Lung (tissue), 12 donors: ENCODE data around the gene COL1A1. TPM values are rescaled to one million over a fixed set of nuclear protein-coding genes. Genes with fewer than 3 reads are reported as not detected.

ENCODE experiments used
- ATAC-seq: fragments of 200-7000 bp; cut with Tn5 transposase; one replicate; pipeline ENCODE4 v1.9.1; 2020; ENCODE audit warnings: moderate number of reproducible peaks; ENCODE audit not compliant: insufficient read depth, low FRiP score
- DNase-seq, 3 donors: peaks; one replicate each; pipeline ENCODE4 v3.0.0-alpha.2; 2013 to 2017
- H3K27ac ChIP-seq, 2 donors: one replicate each; pipeline ENCODE4 v1.5.1; 2013; ENCODE audit warnings: mild to moderate bottlenecking in 2 of 2, moderate library complexity in 2 of 2, control low read depth in 1 of 2, inconsistent platforms in 1 of 2, low read depth in 1 of 2, low read length in 1 of 2
- H3K27me3 ChIP-seq, 3 donors: one replicate each; pipeline ENCODE4 v1.5.1; 2013; ENCODE audit warnings: low read length in 2 of 3; ENCODE audit not compliant: control insufficient read depth in 3 of 3, insufficient read depth in 3 of 3
- H3K36me3 ChIP-seq, 4 donors: one replicate each; pipeline ENCODE4 v1.5.1; 2013; ENCODE audit warnings: low read length in 4 of 4, mild to moderate bottlenecking in 1 of 4, moderate library complexity in 1 of 4; ENCODE audit not compliant: control insufficient read depth in 4 of 4, insufficient read depth in 4 of 4
- H3K4me1 ChIP-seq, 5 donors: one replicate each; pipeline ENCODE4 v1.5.1; 2013; ENCODE audit warnings: low read length in 5 of 5, mild to moderate bottlenecking in 2 of 5, moderate library complexity in 1 of 5; ENCODE audit not compliant: control insufficient read depth in 5 of 5, insufficient read depth in 5 of 5
- H3K4me3 ChIP-seq: one replicate; pipeline ENCODE4 v1.5.1; 2013; ENCODE audit warnings: mild to moderate bottlenecking, control low read depth, moderate library complexity
- H3K9ac ChIP-seq, 2 donors: one replicate each; pipeline ENCODE4 v1.5.1; 2013; ENCODE audit warnings: low read length in 2 of 2, control low read depth in 1 of 2; ENCODE audit not compliant: insufficient read depth in 1 of 2
- H3K9me3 ChIP-seq, 4 donors: one replicate each; pipeline ENCODE4 v1.5.1; 2013; ENCODE audit warnings: low read length in 3 of 4, mild to moderate bottlenecking in 1 of 4, moderate library complexity in 1 of 4; ENCODE audit not compliant: control insufficient read depth in 4 of 4, insufficient read depth in 3 of 4
- CTCF ChIP-seq: IDR thresholded peaks from 2 replicates; pipeline ENCODE4 v1.5.1; 2012; ENCODE audit warnings: mild to moderate bottlenecking; ENCODE audit errors: control extremely low read depth, extremely low read depth
- WGBS, 2 donors: extraction: QIAGEN DNeasy Blood & Tissue Kit; methylation state at CpG; one replicate each; pipeline ENCODE4 v1.1.7; 2013; 5-methylcytosine and 5-hydroxymethylcytosine counted together
- polyA plus RNA-seq, 2 donors: library from polyadenylated mRNA; stranded (reverse); fragments of 200-250 nt; gene quantifications; one replicate each; pipeline ENCODE4 v1.2.1, GENCODE V29; 2013
- total RNA-seq, 2 donors: library from RNA; depleted of rRNA in 1 of 2; stranded (reverse); fragments of >200 nt in 1 of 2; gene quantifications; one replicate each; pipeline ENCODE4 v1.2.1, GENCODE V29; 2014 to 2021
- donor health status: control.
- donor health status: control.
- donor health status: Bipolar disorder and iron deficiency.
- donor health status: healthy.
- donor health status: DM: yes; HTN: yes; CAD: no.

The COL1A1 gene
- total and polyA plus RNA-seq, 4 donors, result 30.5 to 1,330 (median 283) TPM

GRCh38 chr17:50194140-50194933, 7.1 kb downstream of the COL1A1 start:
- no peaks in the 10 kb centered on the region for H3K9me3 ChIP-seq
- 74 to 82% methylated on average over 22 to 25 of the region's 25 CpGs for WGBS, 2 donors
- H3K27me3 ChIP-seq, result no peaks in the 10 kb centered on the region
- no peak overlapping the region for H3K9ac ChIP-seq
- DNase-seq (no peak), ATAC-seq (no peak)
- TF ChIP-seq CTCF, result no peak
- H3K4me3 ChIP-seq, result no peak overlapping the region
- H3K4me1 ChIP-seq, result peaks cover 0 to 30% (median 9%) of the 10 kb centered on the region in 5 donors
- no peak overlapping the region for H3K27ac ChIP-seq
- peaks cover 4 to 81% (median 48%) of the 10 kb centered on the region in 4 donors for H3K36me3 ChIP-seq

GRCh38 chr17:50192618-50193291, 8.7 kb downstream of the COL1A1 start:
- no peak for ATAC-seq
- WGBS, 2 donors, result 85 to 91% methylated on average over 16 of the region's 16 CpGs
- peaks cover 0 to 24% (median 1%) of the 10 kb centered on the region in 5 donors for H3K4me1 ChIP-seq
- no peak overlapping the region for H3K27ac ChIP-seq
- DNase-seq, result no peak
- no peaks in the 10 kb centered on the region for H3K27me3 ChIP-seq
- H3K4me3 ChIP-seq, result no peak overlapping the region
- no peak for TF ChIP-seq CTCF
- H3K36me3 ChIP-seq, result peaks cover 4 to 87% (median 51%) of the 10 kb centered on the region in 4 donors
- no peaks in the 10 kb centered on the region for H3K9me3 ChIP-seq
- no peak overlapping the region for H3K9ac ChIP-seq

- DNase-seq (no peak), ATAC-seq (no peak)
Observed at GRCh38 chr17:50192144-50192617, 9.2 kb downstream of the COL1A1 start.

More at GRCh38 chr17:50192144-50192617, 9.2 kb downstream of the COL1A1 start:
- Histone ChIP-seq H3K4me3 (no peak overlapping the region), H3K9ac (no peak overlapping the region), H3K36me3 (peaks cover 4 to 87% (median 52%) of the 10 kb centered on the region in 4 donors), H3K9me3 (no peaks in the 10 kb centered on the region), H3K27me3 (no peaks in the 10 kb centered on the region), H3K4me1 (peaks cover 0 to 24% (median 0%) of the 10 kb centered on the region in 5 donors), H3K27ac (no peak overlapping the region)
- WGBS, 2 donors, result 78% methylated on average over 4 of the region's 4 CpGs
- TF ChIP-seq CTCF, result no peak
